GM19193 (cell line): ENCODE results near the gene SMIM35.
A peak's percentile ranks its signal among the peaks of the same experiment; 100 is the strongest.

Source experiments
- POLR2A ChIP-seq: IDR thresholded peaks from 4 replicates; pipeline ENCODE4 v1.6.1; 2011; ENCODE audit not compliant: insufficient read depth, insufficient read length; ENCODE audit errors: extremely low read depth

SMIM35 gene

GRCh38 chr11:117986981-117987574, 99.7 kb downstream of the SMIM35 start:
- TF ChIP-seq POLR2A, result no peak

- peak; percentile 97 for TF ChIP-seq POLR2A
Observed at GRCh38 chr11:117985953-117986887, 100.5 kb downstream of the SMIM35 start, which contains the start of gene IL10RA. Gene IL10RA (plus strand): TSS chr11:117986394. CDS start chr11:117986468, 74 bp downstream.

- no peak for TF ChIP-seq POLR2A
Observed at GRCh38 chr11:117984476-117984875, 102.3 kb downstream of the SMIM35 start.

GRCh38 chr11:117983163-117983475, 103.6 kb downstream of the SMIM35 start:
- no peak for TF ChIP-seq POLR2A

GRCh38 chr11:117980720-117981119, 106.0 kb downstream of the SMIM35 start:
- no peak for TF ChIP-seq POLR2A

GRCh38 chr11:117980280-117980679, 106.5 kb downstream of the SMIM35 start:
- no peak for TF ChIP-seq POLR2A

- no peak for TF ChIP-seq POLR2A
Observed at GRCh38 chr11:117979481-117980211, 107.1 kb downstream of the SMIM35 start.

GRCh38 chr11:117978991-117979390, 107.8 kb downstream of the SMIM35 start:
- TF ChIP-seq POLR2A, result no peak

GRCh38 chr11:117977029-117977428, 109.7 kb downstream of the SMIM35 start:
- TF ChIP-seq POLR2A, result no peak

- no peak for TF ChIP-seq POLR2A
Observed at GRCh38 chr11:117976445-117976844, 110.3 kb downstream of the SMIM35 start.

- no peak for TF ChIP-seq POLR2A
Observed at GRCh38 chr11:117973503-117973860, 113.3 kb downstream of the SMIM35 start.

- no peak for TF ChIP-seq POLR2A
Observed at GRCh38 chr11:117972629-117973502, 113.9 kb downstream of the SMIM35 start.

GRCh38 chr11:117972044-117972443, 114.7 kb downstream of the SMIM35 start:
- no peak for TF ChIP-seq POLR2A

GRCh38 chr11:117970400-117971024, 116.3 kb downstream of the SMIM35 start:
- no peak for TF ChIP-seq POLR2A

- no peak for TF ChIP-seq POLR2A
Observed at GRCh38 chr11:117969160-117969991, 117.4 kb downstream of the SMIM35 start.
